Measurements from ENCODE around the gene FAM240B. TPM values are rescaled to one million over a fixed set of nuclear protein-coding genes. Genes with fewer than 3 reads are reported as not detected.
A peak's percentile ranks its signal among the peaks of the same experiment; 100 is the strongest.

FAM240B gene
- not detected for polyA plus RNA-seq (2012; ENCODE audit: insufficient read depth, insufficient read length)

DNA sequence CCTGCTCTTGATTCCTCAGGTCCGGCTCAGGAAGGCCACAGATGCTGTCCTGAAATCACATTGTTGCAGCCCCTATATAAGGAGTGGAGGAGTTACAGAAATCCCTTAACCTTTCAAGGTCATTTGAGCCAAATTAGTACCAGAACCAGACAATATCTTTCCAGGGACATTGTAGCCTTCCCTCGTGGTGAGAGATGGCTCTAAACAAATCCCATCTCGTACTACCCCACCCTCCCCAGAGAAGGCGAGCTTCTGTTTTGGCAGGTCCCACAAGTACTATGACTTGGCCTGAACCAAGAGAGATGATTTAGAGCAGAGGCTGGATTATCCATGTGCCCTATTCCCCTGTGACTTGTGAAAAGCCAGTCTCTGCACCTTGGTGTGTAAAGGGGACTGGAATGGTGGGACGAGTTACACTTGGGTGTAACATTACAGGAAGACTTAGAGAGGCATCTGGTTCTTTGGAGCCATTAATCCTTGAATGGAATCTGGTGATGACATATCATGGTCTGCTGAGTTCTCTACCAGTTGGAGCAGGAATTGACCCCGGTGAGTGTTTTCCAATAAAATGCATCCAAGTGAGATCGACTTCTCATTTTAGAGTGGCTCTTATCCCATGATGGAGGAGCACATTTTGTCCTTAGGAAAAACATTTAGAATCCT is at the start of gene FAM240B:
FAM240B (minus strand) TSS at position 51 of the 663 bp plus-strand sequence. CDS start 16,134 bp downstream, outside the sequence.
- H3K4me3 ChIP-seq (ENCODE audit: low read length): no peak within 1 kb of the TSS
- no peak for DNase-seq (ENCODE audit: low read depth, low spot score)

DNA sequence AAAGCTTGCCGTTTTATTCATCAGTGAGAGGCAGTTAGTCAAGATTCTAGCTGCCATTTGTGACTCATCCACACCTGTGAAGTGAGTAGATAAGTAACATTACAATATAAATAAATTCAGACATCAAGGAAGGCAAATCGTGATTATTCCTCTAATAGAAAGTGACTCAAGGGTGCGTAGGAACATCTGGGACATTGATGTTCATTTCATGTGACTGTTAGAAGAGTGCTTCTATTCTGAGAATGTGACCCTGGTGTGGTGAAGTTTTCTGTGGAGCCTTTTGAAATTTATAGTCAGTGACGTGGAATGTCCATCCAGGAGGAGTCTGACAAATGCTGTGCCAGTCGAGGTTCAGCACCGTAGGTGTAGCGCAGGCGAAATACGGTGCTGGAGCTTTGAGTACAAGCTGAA is 48.4 kb upstream of the FAM240B start:
- H3K4me3 ChIP-seq (ENCODE audit: low read length): no peak overlapping the region
- DNase-seq (ENCODE audit: low read depth, low spot score): no peak

DNA sequence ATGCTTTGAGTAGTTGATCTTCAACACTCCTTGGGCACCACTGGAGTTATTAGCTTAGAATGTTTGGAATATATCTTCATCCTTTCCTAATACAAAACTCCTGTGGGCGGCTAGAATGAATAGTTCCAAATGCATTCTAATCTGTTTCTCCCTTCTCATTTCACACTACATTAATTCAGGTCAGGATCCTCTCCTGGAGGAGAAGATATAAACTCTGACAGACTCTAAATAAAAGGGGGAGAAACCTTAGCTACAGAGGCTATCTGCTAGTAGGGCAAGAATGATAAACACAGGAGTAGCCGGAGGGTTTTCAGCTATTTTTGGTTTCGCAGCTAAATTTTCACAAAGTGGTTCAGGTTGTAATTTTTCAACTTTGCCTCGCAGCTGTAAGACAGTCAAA is 45.2 kb upstream of the FAM240B start:
- H3K4me3 ChIP-seq (ENCODE audit: low read length): no peak overlapping the region
- DNase-seq (ENCODE audit: low read depth, low spot score): no peak

GRCh38 chr9:38761999-38762398 is 42.1 kb upstream of the FAM240B start:
- no peak for DNase-seq (ENCODE audit: low read depth, low spot score)
- H3K4me3 ChIP-seq (ENCODE audit: low read length): no peak overlapping the region

- no peak for DNase-seq (ENCODE audit: low read depth, low spot score)
- no peak overlapping the region for H3K4me3 ChIP-seq (ENCODE audit: low read length)
Observed at GRCh38 chr9:38761339-38761738, 41.4 kb upstream of the FAM240B start.

DNA sequence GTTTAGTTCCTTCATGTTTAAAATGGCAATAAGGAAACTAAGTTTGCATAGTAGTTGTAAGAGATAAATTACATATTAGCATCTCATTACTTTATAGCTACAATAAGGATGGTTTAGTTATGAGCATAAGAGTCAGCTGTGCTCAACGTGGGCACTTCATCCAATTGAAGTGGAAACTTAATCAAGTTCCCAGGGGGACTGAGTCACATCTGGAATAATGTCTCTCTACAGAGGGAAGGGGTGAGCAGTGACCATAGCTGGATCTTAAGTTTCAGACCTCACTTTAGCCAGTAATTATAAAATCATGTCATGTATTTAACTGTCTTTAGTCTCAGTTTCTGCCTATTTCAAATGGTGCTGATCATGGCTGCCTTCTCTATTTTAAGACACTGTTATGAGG is 36.8 kb upstream of the FAM240B start:
- H3K4me3 ChIP-seq (ENCODE audit: low read length): no peak overlapping the region
- DNase-seq (ENCODE audit: low read depth, low spot score): no peak

DNA sequence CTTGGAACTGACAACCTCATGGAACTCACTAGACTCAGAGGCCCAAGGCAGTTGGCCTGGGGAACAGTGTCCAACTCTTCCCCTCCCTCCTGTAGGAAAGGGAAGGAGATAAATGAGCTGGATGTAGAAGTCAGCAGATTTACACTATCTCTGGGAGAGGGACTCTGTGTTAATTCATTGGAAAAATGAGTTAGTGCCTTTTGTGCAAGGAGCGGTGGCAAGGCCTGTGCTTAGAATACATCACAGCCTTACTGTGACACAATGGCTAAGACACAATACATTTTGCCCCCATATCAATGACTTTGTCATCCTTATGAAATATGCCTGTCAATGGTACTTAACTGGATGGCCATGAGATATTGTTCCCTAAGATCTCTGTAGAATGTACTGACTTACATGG is 28.0 kb upstream of the FAM240B start:
- no peak overlapping the region for H3K4me3 ChIP-seq (ENCODE audit: low read length)
- no peak for DNase-seq (ENCODE audit: low read depth, low spot score)

- H3K4me3 ChIP-seq (ENCODE audit: low read length): no peak overlapping the region
- DNase-seq (ENCODE audit: low read depth, low spot score): no peak
Observed at GRCh38 chr9:38747067-38747466, 27.1 kb upstream of the FAM240B start.

DNA sequence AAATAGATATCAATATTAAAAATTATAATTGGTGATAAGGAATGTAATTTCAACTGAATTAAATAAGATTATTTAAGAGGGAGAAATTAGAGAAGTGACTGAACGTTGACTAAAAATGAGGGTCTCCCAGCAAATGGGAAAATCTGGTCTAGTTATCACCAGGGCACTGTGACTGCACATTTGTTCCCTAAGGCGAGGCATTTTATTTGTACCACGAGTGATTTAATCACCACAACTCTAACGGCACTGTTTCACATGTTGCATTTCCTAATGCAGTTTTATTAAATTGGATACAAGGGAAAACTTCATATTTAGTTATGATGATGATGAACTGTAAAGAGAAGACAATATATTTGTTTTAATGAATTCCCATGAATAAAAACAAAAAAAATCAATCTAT is 26.4 kb upstream of the FAM240B start:
- DNase-seq (ENCODE audit: low read depth, low spot score): no peak
- H3K4me3 ChIP-seq (ENCODE audit: low read length): no peak overlapping the region

DNA sequence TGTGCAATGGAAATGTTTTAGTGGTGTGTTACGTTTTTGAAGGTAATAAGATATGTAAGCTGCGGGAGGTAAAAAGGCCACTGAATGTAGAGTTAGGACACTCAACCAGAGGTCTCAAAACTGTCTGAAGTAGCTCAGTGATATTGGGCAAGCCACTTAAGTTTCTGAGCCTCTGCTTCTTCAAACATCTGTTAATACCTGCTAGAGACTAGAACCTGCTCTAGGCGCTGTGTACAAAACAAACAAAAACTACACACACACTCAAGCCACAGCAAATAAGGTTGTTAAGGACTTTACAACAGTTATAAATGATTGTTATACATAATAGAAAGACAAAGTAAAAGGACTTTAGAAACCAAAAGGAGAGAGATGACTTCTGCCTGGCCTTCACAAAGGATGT is 24.6 kb upstream of the FAM240B start:
- no peak overlapping the region for H3K4me3 ChIP-seq (ENCODE audit: low read length)
- no peak for DNase-seq (ENCODE audit: low read depth, low spot score)

GRCh38 chr9:38737246-38737645 is 17.3 kb upstream of the FAM240B start:
- H3K4me3 ChIP-seq (ENCODE audit: low read length): no peak overlapping the region
- DNase-seq (ENCODE audit: low read depth, low spot score): no peak

- DNase-seq (ENCODE audit: low read depth, low spot score): no peak
- H3K4me3 ChIP-seq (ENCODE audit: low read length): no peak overlapping the region
Observed at GRCh38 chr9:38734831-38735230, 14.9 kb upstream of the FAM240B start.

DNA sequence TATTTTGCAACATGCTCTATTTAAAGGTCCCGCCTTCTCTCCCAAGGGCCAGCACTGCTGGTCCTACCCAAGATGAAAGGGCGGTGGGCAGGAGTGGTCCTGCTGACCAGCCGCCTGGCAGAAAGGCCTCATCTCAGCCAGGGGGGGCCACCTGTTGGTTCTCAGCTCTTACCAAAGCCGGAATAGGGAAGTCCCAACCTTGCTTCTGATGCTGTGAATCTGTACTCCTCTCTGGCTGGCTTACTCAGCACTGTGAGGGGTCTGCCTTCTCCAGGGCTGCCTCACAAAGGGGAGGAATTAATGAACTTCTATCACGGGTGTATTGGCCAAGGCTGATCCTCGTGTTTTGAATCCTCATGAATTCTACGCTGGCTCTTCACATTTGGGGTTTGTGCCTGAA is 13.6 kb upstream of the FAM240B start:
- H3K4me3 ChIP-seq (ENCODE audit: low read length): no peak overlapping the region
- no peak for DNase-seq (ENCODE audit: low read depth, low spot score)

DNA sequence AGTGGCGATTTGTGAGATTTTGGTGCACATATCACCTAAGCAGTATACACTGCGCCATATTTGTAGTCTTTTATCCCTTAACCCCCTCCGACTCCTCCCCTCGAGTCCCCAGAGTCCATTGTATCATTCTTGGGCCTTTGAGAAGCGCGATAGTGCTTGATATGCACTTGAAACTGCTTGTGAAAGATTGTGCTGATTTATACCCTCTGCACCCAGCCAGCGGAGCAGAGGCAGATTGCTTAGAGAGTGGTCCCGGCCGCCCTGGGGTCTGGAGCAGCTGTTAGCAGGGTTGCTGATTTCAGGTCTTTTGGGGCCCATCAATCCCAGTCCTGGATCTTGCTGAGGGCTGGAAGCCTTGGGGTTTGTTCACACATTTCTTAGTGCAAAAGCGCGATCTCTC is 13.0 kb upstream of the FAM240B start:
- H3K4me3 ChIP-seq (ENCODE audit: low read length): no peak overlapping the region
- no peak for DNase-seq (ENCODE audit: low read depth, low spot score)

DNA sequence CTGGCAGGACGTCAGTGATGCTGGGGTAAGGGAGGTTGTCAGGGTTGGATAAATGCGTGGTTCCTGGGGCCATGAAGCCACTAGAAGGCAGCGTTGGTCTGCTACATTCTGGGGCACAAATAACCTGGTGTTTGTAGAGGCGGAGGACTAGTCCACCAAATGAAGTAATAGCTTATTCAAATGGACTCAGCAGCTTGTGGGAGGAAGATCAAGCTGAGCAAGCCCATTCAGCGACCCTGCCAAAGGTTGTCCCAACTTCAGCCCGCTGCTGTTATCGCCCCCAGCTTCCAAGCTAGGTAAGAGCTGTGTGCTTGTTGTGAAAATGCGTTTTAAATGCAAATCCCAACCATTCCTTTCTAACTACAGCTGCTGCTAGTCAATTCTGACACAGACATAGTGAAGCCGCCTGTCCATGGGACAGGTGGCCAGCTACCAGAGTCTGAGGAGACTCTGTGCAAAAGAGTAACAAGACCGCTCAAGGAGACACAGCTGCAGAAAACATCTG is 7.6 kb upstream of the FAM240B start:
- H3K4me3 ChIP-seq (ENCODE audit: low read length): no peak overlapping the region
- peak; percentile 2 for DNase-seq (ENCODE audit: low read depth, low spot score)

- H3K4me3 ChIP-seq (ENCODE audit: low read length): no peak overlapping the region
- no peak for DNase-seq (ENCODE audit: low read depth, low spot score)
Observed at GRCh38 chr9:38724754-38725153, 4.8 kb upstream of the FAM240B start.

DNA sequence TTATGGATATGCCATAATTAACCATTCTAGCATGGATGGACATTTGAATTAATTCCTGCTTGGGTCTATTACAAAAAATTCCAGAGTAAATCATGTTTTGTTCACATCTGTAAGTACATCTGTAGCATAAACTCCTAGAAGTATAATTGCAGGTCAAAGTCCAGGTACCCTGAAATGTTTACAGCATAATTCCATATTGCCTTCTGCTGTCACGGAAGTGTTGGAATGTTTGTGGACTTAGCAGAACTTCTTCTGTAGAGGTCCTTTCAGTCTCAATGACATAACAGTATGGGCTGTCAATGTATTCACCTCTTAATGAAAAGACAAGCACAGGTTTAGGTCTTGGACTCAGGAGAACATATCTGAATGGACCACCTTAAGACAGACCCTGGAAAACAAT is 1.8 kb downstream of the FAM240B start:
- H3K4me3 ChIP-seq (ENCODE audit: low read length): no peak overlapping the region
- DNase-seq (ENCODE audit: low read depth, low spot score): no peak

- H3K4me3 ChIP-seq (ENCODE audit: low read length): no peak overlapping the region
- DNase-seq (ENCODE audit: low read depth, low spot score): no peak
Observed at GRCh38 chr9:38715684-38716083, 4.2 kb downstream of the FAM240B start.

GRCh38 chr9:38713426-38713825 is 6.5 kb downstream of the FAM240B start:
- no peak overlapping the region for H3K4me3 ChIP-seq (ENCODE audit: low read length)
- DNase-seq (ENCODE audit: low read depth, low spot score): no peak

DNA sequence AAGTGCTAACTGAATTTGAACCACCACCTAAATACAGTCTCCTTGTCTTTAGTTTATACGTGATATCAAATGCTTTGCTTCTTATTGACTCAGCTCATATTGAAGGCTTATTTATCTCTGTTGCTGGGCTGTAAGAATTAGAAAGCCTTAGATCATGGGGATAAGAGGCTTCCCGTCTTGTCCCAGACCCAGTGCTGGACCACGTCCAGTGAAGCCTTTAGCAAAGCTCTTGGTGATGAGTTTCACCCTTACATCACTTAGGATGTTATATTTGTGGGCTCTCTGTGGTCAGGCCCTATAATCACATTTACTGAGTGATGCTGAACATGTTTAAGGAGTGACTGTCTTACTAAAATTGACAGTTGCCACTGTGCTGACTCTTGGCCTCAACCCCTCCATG is 11.2 kb downstream of the FAM240B start:
- DNase-seq (ENCODE audit: low read depth, low spot score): no peak
- no peak overlapping the region for H3K4me3 ChIP-seq (ENCODE audit: low read length)

DNA sequence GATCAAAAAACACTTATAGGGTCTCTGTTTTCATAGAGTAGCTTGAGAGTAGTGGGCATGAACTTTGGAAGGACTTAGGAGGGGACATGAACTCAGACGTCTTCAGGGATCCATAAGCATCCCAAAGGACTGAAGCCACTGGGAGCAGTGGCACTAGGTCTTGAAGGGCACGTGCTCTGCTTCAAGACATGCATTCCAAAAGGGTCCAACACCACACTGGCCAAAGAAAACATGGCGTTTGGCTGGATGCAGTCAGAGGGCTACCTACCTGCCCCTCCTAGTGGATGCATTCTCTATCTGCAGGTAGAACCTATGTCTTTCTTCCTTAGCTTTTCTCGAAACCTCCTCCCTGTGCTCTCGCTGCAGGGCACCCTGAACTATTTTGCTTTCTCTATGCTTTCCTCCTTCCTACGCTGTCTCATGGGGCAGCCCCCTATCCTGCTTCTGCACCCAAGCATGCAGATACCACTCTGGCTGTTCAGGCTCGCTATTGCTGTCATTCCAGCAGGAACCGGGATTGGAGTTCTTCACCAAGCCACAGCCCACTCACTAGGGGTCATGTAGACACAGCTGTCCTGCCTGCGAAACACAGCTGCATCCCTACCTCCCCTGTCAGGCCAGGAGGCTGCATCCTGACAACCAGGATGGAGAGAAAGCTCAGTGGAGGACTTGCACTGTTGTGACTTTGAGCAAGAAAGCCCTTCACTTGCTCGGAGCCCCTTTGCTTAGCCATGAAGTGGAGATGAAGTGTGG is 11.9 kb downstream of the FAM240B start:
- H3K4me3 ChIP-seq (ENCODE audit: low read length): no peak overlapping the region
- DNase-seq (ENCODE audit: low read depth, low spot score): no peak
